Activated CD4-positive, alpha-beta T cell treated with anti-CD3 and anti-CD28 coated beads, Interleukin-2, amount 50 U/mL, for 4 hours (primary cell): ENCODE measurements around the gene SEPTIN11.
A peak's percentile ranks its signal among the peaks of the same experiment; 100 is the strongest.

Experiments used
- DNase-seq, 2 experiments: peaks; one replicate each; pipeline ENCODE4 v3.0.0-alpha.2; 2020

SEPTIN11 gene

DNA sequence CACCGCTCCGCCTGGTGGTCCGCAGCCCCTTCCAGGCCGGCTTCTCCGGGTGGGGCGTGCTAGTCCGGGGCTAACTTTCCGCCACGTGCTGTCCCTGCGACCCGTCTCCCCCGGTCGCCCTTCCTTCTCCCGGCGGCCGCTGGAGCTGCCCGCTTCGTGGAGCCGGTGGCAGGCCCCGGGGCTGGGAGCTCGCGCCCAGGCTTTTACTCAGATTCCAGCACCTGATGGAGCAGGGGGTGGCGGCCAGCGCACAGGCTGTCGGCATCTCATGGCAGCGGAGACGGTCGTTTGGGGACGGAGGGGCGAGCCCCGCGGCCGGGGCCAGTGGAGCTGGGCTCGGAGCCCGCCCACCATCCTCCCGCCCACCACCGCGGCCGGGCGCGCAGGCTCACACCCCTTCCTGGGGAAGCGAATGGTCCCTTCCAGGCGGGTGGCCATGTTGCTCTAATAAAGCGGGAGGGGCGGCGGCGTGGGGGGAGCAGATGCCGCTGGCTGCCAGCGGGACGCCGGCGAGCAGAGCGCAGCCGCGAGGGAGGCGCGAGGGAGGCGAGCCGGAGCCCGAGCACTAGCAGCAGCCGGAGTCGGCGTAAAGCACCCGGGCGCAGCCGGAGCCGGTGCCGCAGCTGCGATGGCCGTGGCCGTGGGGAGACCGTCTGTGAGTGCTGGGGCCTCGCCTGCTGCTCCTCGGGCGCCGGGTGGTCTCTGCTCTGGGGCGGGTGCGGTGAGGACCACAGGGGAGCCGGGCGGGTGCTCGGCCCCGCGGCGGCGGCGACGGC lies at the start of gene SEPTIN11:
TSS of gene SEPTIN11 (plus strand) at position 477 of the 776 bp plus-strand sequence. CDS start at position 629, 152 bp downstream.
- peak; percentile 83 for DNase-seq

- DNase-seq, result no peak
These were observed 47.2 kb upstream of the SEPTIN11 start for GRCh38 chr4:76902233-76902890.

GRCh38 chr4:76904646-76905190 lies 44.8 kb upstream of the SEPTIN11 start:
- no peak for DNase-seq

DNA sequence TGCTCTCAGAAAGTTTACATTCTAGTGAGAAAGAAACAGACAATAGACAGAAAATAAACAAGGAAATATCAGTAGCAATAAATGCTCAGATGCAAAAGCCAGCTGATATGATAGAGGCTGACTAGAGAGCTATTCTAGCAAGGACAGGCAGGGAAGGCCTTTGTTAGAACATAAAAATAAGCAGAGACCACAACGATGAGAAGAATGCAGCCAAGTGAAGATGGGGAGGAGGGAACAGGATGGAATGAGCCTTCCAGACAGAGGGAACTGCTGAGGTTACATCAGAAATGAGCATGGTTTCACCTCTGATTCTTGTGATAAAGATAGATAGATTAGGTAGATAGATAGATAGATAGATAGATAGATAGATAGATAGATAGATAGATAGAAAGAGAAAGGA lies 44.0 kb upstream of the SEPTIN11 start:
- DNase-seq, result no peak

DNA sequence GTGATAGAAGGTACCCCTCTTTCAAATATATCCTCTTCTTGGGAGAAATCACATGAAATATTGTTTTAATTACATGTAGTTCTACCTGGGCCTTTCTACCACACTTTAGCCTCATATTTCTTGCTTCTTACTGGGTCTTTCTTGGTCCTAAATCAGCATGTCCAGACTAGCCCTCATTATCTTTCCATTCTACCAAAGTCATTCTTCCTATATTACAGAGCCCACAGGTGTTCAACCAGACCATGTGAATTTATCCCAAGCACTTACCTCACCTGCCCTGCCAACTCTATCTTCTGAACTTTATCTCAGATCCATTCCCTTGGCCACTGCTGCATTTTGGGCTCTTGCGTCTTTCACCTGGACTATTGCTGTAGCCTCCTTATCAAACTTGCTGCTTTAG lies 39.8 kb upstream of the SEPTIN11 start:
- no peak for DNase-seq

DNA sequence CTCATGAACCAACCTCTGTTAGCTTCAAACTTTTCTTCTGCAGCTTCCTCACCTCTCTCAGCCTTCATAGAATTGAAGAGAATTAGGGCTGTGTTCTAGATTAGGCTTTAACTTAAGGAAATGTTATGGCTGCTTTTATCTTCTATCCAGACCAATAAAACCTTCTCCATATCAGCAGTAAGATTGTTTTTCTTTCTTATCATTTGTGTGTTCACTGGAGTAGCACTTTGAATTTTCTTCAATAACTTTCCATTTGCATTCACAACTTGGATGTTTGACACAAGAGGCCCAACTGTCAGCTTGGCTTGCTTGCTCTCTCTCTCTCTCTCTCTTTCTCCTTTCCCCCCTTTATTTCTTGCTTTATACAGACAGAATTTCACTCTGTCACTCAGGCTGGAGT lies 28.8 kb upstream of the SEPTIN11 start:
- DNase-seq, result no peak

DNA sequence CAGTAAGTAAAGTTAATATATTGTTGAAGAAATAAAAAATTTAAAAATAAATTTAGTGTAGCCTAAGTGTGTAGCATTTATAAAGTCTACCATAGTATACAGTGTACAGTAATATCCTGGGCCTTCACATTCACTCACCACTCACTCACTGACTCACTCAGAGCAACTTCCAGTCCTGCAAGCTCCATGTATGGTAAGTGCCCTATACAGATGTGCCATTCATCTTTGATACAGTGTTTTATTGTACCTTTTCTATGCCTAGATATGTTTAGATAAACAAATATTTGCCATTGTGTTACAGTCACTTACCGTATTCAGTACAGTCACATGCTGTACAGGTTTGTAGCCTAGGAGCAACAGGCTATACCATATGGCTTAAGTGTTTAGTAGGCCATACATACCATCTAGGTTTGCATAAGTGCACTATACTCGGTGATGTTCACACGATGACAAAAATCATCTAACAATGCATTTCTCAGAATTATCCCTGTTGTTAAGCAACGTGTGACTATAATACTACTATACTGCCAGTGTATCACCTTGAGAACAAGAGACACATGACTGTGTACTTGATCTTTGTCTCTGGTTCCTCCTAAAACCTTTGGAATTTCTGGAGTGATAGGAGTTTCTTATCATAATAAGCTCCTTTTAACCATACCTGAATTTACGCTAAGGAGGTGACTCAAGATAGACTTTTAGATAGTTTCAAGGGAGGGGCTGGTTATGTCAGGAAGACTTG lies 25.8 kb upstream of the SEPTIN11 start:
- no peak for DNase-seq

DNA sequence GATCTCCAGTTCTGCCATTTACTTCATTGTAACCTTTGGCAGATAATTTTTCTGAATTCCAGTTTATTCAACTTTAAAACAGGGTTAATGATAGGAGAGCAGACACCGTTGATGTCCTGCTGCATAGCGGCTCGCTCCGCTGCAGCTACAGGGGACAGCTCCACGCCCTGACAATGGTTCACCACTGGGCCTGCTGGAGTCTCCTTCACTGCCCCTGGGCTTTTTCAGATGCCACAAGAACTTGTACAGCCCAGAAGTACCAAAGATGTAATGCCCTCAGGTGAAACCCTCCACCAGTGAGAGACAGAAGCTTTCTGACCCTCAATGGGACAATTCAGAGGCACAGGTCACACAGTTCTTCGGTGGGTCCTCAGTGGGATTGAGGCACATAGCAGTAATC lies 22.7 kb upstream of the SEPTIN11 start:
- DNase-seq, result no peak

DNA sequence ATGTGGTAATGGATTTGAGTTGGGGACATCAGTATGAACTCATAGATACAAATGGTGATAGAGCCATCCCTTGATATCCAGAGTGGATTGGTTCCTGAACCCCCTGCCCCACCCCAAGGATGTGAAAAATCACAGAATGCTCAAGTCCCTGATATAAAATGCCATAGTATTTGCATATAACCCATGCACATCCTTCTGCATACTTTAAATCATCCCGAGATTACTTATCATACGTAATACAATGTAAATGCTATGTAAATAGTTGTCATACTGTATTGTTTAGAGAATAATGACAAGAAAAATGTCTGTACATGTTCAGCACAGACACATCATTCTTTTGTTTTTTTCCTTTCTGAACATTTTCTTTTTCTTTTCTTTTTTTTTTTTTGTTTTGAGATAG lies 18.9 kb upstream of the SEPTIN11 start:
- no peak for DNase-seq

- DNase-seq, result no peak
These were observed 18.5 kb upstream of the SEPTIN11 start for GRCh38 chr4:76931087-76931486.

GRCh38 chr4:76931576-76932276 lies 17.8 kb upstream of the SEPTIN11 start:
- no peak for DNase-seq

DNA sequence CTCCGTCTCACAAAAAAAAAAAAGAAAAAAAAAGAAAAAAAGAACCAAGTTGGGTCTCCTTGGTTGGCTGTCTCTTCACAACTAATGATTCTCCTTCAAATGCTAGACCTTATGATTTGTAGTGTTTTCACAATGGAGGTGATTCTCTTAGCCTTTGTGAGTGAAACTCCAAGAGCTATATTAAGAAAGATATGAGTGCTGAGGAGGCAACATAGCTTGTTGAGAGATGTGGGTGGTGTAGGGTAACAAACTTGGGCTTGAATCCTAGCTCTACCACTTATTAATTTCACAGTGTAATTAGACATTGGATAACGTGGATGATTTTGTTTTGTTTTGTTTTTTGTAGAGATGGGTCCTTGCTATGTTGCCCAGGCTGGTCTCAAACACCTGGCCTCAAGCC lies 10.4 kb upstream of the SEPTIN11 start:
- DNase-seq, result no peak

GRCh38 chr4:76943129-76943620 lies 6.4 kb upstream of the SEPTIN11 start:
- no peak for DNase-seq

GRCh38 chr4:76943790-76944189 lies 5.8 kb upstream of the SEPTIN11 start:
- DNase-seq, result no peak

- no peak for DNase-seq
These were observed 2.2 kb upstream of the SEPTIN11 start for GRCh38 chr4:76947369-76947768.

DNA sequence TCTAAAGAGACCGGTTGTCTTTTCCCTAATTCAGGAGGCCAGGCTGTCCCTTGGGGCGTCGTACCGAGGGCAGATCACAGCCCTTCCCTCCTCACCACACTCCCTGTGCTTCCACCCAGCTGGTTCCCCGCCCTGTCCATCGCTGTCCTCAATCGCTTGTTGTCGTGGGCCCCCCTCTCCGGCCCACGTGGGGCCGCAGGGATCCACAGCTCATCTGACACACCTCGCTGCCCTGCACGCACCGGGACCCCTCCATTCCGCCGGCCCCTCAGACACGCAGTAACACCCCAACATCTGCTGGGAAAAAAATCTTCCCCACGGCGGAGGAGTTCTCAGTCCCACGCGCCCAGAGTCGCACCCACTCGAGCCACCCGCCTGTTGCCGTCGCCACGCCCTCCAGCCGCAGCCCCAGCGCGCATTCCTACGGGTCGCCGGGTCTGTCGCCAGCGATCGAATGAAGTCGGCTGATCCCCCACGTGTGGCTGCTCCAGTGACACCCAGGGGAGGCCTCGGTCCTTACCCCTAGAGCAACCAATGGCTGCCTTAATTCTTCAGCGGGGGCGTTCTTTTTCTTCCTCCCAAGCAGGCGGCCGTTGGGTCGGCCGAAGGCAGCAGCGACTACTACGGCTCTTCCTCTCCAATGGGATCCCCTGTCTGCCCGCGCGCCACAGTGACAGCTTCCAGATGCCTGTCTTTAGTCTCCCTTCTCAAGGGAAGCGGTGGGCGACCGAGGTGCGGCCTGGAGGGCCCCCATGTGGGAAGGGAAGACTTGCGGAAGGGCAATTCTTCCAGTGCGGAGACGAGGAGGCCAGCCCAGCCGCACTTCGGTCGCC lies 893 bp upstream of the SEPTIN11 start:
- peak; percentile 52 to 63 for DNase-seq

DNA sequence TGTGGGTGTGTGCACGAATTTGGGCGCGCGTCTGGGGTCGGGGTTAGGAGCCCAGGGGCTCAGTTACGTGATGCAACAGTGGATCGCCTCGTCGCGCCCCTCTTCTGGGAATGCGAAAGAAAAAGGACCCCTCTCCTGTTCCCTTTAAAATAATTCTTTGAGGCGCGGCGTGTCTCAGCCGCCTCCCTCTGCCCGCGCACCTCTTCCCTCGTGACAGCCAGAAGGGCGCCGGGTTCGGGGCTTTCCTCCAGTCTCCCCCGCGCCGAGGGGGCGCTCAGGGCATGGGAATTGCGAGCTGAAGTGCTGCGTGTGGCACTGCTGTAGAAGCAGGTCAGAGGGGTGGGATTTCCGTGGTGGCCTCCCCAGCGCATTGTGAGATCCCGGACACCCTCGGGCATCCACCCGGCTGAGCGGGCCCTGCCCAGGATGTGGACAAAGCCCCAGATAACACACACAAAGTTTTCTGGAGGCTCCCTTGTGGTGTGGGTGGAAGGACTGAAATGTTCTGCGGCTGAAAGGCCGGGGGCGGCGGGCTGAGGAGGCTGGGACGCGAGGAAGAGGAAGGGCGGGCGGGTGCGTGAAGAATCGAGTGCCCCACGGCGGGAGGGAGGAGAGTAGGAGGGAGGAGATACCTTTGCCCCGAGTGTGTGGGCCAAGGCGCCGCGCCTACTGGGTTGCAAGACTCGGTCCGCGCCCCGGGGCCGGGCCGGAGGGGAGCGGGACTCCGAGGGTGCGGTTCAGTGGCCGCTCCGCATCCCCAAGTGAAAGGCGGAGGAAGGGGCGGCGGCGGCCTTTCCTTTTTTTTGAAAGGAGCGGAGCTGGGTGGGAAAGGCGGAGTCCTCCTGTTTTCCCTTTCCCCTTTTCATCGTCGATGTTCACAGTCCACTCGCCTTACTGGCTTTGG lies 752 bp downstream of the SEPTIN11 start:
- peak; percentile 40 to 55 for DNase-seq

DNA sequence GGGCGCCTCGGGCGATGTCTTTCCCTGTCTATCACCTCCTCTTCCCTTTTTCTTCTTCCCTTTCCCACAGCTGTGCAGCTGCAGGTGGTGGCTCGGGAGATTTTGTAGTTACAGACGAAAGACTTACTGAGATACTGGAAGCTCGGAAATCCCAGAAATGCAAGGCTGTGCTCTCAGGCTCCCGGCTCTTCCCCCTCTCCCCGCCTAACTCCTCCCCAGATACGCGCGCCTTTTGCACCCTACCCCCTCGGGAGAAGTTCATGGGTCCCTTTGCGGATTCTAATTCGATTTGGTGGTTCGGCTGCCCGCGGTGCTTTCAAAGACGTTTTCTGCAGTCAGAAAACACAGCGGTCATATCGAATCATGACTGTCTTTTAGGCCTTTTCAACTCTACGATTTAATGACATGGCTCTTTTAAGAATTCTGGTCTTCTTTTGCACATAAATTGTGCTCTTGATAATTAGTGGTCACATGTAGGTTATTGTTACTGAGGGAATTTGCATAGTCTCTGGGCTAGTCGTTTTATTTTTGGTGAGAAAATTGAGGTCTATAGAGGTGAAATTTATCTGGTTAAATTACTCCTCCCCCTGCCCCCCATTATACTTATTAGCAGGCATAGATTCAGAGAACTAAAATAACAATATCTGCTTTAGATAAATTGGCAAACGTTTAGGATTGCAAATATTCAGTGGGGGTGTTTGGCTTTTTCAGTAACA lies 1.6 kb downstream of the SEPTIN11 start:
- DNase-seq, result no peak

DNA sequence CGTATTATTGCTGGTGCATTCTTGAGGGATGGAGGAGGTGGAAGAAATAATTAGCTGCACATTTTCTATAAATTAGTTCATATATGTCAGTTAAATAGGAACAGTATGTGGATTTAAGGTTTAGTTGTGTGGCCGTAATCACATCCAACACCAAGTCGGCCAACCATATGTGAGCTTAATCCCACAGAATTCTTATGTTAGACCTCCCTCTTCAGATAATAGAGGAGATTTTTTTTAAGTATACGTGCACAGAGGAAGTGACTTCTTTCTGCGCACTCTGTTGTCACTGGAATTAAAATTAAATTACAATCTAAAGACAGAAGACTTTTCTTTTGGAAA lies 2.1 kb downstream of the SEPTIN11 start:
- DNase-seq, result no peak

GRCh38 chr4:76952071-76952470 lies 2.5 kb downstream of the SEPTIN11 start:
- no peak for DNase-seq
